Endothelial cell (in vitro differentiated cells): ENCODE data around the gene NFE2L2. TPM values are rescaled to one million over a fixed set of nuclear protein-coding genes. Genes with fewer than 3 reads are reported as not detected.
A peak's percentile ranks its signal among the peaks of the same experiment; 100 is the strongest.
"Not testable (repeated sequence)": the region's sequence is repeated elsewhere in the genome, so short reads cannot be mapped to it uniquely, and the experiment has no call there.

ENCODE experiments used
- DNase-seq: peaks from one replicate; pipeline ENCODE4 v3.0.0; 2021; ENCODE audit warnings: low spot score
- H3K27ac Mint-ChIP-seq: one replicate; pipeline ENCODE4 v1.8.0; 2021; ENCODE audit warnings: mixed read lengths, inconsistent platforms; ENCODE audit not compliant: unreplicated experiment
- H3K27me3 Mint-ChIP-seq: one replicate; pipeline ENCODE4 v1.8.0; 2021; ENCODE audit warnings: mild to moderate bottlenecking, moderate library complexity, mixed read lengths, inconsistent platforms; ENCODE audit not compliant: unreplicated experiment
- H3K36me3 Mint-ChIP-seq: one replicate; pipeline ENCODE4 v1.8.0; 2021; ENCODE audit warnings: mild to moderate bottlenecking, low read depth, mixed read lengths, inconsistent platforms; ENCODE audit not compliant: unreplicated experiment
- H3K4me1 Mint-ChIP-seq: one replicate; pipeline ENCODE4 v1.8.0; 2021; ENCODE audit warnings: mild to moderate bottlenecking, mixed read lengths, inconsistent platforms; ENCODE audit not compliant: unreplicated experiment
- H3K4me3 Mint-ChIP-seq: one replicate; pipeline ENCODE4 v1.8.0; 2021; ENCODE audit warnings: mild to moderate bottlenecking, mixed read lengths, inconsistent platforms; ENCODE audit not compliant: unreplicated experiment
- H3K9me3 Mint-ChIP-seq: one replicate; pipeline ENCODE4 v1.8.0; 2021; ENCODE audit warnings: mixed read lengths, inconsistent platforms; ENCODE audit not compliant: unreplicated experiment
- CTCF ChIP-seq: fragments of 200-600 bp; sonication (generic); IDR thresholded peaks from one replicate; pipeline ENCODE4 v1.5.0; 2021; ENCODE audit warnings: antibody characterized with exemption; ENCODE audit not compliant: unreplicated experiment
- total RNA-seq: library from RNA; stranded (reverse); fragmentation: NEBNext Ultra II Directional; extraction: Animal tissue kit (Norgen Biotek cat#: 25700); gene quantifications from one replicate; pipeline ENCODE4 v1.2.1, GENCODE V29; 2021; ENCODE audit not compliant: unreplicated experiment

NFE2L2 gene
- total RNA-seq, 1 donor from 2014 or later: 50.6 TPM

- Mint-ChIP-seq H3K4me3 (no peak overlapping the region), H3K4me1 (peaks cover 51% of the 10 kb centered on the region), H3K27me3 (no peaks in the 10 kb centered on the region), H3K36me3 (peaks cover 5% of the 10 kb centered on the region), H3K27ac (peak overlapping the region; percentile 80), H3K9me3 (no peaks in the 10 kb centered on the region)
- DNase-seq: no peak
- no peak for TF ChIP-seq CTCF
These were observed 11.6 kb downstream of the NFE2L2 start for GRCh38 chr2:177252808-177253531.

GRCh38 chr2:177251165-177251542 is 13.4 kb downstream of the NFE2L2 start:
- Mint-ChIP-seq H3K27me3 (peaks cover 1% of the 10 kb centered on the region), H3K4me3 (peak overlapping the region; percentile 79), H3K9me3 (no peaks in the 10 kb centered on the region), H3K4me1 (peaks cover 44% of the 10 kb centered on the region), H3K36me3 (peaks cover 5% of the 10 kb centered on the region), H3K27ac (peak overlapping the region; percentile 36)
- DNase-seq: no peak
- no peak for TF ChIP-seq CTCF

GRCh38 chr2:177250461-177250860 is 14.1 kb downstream of the NFE2L2 start:
- Mint-ChIP-seq H3K27me3 (peaks cover 1% of the 10 kb centered on the region), H3K9me3 (no peaks in the 10 kb centered on the region), H3K36me3 (peaks cover 5% of the 10 kb centered on the region), H3K4me1 (peaks cover 44% of the 10 kb centered on the region), H3K27ac (no peak overlapping the region), H3K4me3 (no peak overlapping the region)
- TF ChIP-seq CTCF: no peak
- no peak for DNase-seq

GRCh38 chr2:177249038-177249437 is 15.5 kb downstream of the NFE2L2 start:
- no peak for DNase-seq
- H3K4me1 Mint-ChIP-seq: peaks cover 36% of the 10 kb centered on the region
- peaks cover 1% of the 10 kb centered on the region for H3K27me3 Mint-ChIP-seq
- H3K36me3 Mint-ChIP-seq: peaks cover 5% of the 10 kb centered on the region
- no peak overlapping the region for H3K4me3 Mint-ChIP-seq
- no peaks in the 10 kb centered on the region for H3K9me3 Mint-ChIP-seq
- H3K27ac Mint-ChIP-seq: no peak overlapping the region
- no peak for TF ChIP-seq CTCF

- H3K27me3 Mint-ChIP-seq: peaks cover 1% of the 10 kb centered on the region
- no peak overlapping the region for H3K4me3 Mint-ChIP-seq
- peaks cover 5% of the 10 kb centered on the region for H3K36me3 Mint-ChIP-seq
- DNase-seq: no peak
- peaks cover 33% of the 10 kb centered on the region for H3K4me1 Mint-ChIP-seq
- H3K27ac Mint-ChIP-seq: no peak overlapping the region
- no peaks in the 10 kb centered on the region for H3K9me3 Mint-ChIP-seq
- no peak for TF ChIP-seq CTCF
These were observed 16.7 kb downstream of the NFE2L2 start for GRCh38 chr2:177247693-177248262.

GRCh38 chr2:177246523-177247030 is 17.9 kb downstream of the NFE2L2 start:
- H3K4me3 Mint-ChIP-seq, DNase-seq, H3K27me3 Mint-ChIP-seq, H3K36me3 Mint-ChIP-seq, H3K9me3 Mint-ChIP-seq, H3K27ac Mint-ChIP-seq: not testable (repeated sequence)
- peaks cover 36% of the 10 kb centered on the region for H3K4me1 Mint-ChIP-seq
